SK-N-MC (cell line): Measurements from ENCODE around the gene PTX4.

Experiments
- EZH2 ChIP-seq: fragments of 200-600 bp; sonication (generic); IDR thresholded peaks from one replicate; pipeline ENCODE4 v1.6.1; 2017; ENCODE audit warnings: antibody characterized with exemption
- FOXP2 ChIP-seq: optimal IDR thresholded peaks from 2 replicates; pipeline ENCODE3; 2011; ENCODE audit warnings: mild to moderate bottlenecking, moderate library complexity; ENCODE audit not compliant: insufficient read depth; ENCODE audit errors: extremely low read length, control extremely low read depth
- POLR2AphosphoS5 ChIP-seq: IDR thresholded peaks from 2 replicates; pipeline ENCODE4 v1.6.1; 2012; ENCODE audit warnings: mild to moderate bottlenecking, low read depth, low read length, borderline replicate concordance

DNA sequence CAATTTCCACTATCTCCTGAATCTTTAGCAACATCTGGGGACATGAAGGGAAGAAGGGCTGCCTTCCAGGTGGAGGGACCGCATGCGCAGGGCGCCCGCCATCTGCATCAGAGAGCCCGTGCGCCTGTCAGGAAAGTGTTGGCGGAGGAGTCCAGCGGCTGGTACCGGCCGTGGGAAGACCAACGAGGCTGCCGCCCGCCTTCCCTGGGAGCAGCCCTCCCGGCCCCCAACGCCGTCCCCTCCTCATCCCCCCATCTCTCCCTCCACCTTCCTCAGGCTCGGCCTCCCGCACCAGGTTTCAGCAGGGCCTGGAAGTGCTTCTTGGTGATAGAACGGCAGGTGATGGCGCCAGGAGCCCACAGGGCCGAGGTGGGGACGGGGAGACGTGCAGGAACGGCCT lies 22.7 kb downstream of the PTX4 start:
- no peak for TF ChIP-seq POLR2AphosphoS5
- no peak for TF ChIP-seq EZH2
- no peak for TF ChIP-seq FOXP2
